GM12874 (cell line): ENCODE results near the gene BCL2L1.

Source experiments
- TF ChIP-seq, protein P1 (sequence below): IDR thresholded peaks from 2 replicates; pipeline ENCODE4 v1.5.1; 2011; ENCODE audit warnings: low read depth, mild to moderate bottlenecking, control low read depth, low read length, moderate library complexity; ENCODE audit not compliant: insufficient read depth

The BCL2L1 gene

GRCh38 chr20:31678389-31679356, 44.0 kb downstream of the BCL2L1 start:
- TF ChIP-seq, protein P1, sequence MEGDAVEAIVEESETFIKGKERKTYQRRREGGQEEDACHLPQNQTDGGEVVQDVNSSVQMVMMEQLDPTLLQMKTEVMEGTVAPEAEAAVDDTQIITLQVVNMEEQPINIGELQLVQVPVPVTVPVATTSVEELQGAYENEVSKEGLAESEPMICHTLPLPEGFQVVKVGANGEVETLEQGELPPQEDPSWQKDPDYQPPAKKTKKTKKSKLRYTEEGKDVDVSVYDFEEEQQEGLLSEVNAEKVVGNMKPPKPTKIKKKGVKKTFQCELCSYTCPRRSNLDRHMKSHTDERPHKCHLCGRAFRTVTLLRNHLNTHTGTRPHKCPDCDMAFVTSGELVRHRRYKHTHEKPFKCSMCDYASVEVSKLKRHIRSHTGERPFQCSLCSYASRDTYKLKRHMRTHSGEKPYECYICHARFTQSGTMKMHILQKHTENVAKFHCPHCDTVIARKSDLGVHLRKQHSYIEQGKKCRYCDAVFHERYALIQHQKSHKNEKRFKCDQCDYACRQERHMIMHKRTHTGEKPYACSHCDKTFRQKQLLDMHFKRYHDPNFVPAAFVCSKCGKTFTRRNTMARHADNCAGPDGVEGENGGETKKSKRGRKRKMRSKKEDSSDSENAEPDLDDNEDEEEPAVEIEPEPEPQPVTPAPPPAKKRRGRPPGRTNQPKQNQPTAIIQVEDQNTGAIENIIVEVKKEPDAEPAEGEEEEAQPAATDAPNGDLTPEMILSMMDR = no peak

DNA sequence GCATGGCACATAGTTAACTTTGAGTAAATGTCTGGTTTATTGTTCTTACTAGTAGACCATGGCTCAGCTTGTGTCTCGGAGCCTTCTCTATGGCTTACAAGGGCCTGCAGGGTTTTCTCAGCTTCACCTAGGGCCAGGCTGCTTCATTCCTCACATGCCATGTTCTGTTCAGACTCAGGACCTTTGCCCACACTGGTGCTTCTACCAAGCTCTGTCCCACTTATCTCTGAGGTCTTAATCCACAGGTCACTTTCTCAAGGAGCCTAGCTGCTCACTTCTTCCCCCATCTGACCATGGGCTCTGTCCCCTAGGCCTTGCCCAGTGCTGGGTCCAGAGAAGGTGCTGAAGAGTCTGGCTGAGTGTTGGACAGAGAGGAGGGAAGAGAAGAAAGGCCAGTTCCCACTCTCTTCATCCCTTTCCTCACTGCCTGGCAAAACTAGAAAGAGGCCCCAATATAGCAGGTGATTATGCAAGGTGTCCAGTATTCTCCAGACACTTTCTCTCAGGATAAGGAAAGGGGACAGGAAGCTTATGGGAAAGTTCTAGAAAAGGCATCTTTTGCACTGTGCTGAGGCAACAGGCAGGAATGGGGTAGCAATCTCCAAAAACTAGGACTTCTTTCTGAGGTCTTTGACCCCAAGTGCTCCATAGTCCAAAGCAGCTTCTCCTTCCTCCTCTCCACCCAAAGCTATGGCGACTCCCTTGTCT, 45.0 kb downstream of the BCL2L1 start:
- TF ChIP-seq, protein P1 = no peak

DNA sequence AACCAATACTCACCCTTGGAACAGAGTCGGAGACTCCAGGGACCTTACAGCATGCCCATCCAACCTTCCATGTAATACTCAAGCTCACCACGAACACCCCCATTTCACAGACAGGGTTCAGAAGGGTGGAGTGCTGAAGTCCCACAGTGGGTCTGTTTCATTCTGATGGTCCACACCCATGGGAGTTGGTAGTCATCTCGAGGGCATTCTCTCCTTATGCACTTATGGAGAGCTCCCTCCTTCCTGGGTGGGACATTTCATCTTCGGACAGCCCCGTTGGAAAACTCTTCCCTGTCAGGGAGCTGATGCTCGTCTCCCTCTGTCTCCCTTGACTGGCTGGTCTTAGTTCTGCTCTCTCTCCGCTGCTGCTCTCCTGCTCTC, 46.1 kb downstream of the BCL2L1 start:
- TF ChIP-seq, protein P1 = no peak

- TF ChIP-seq, protein P1 = no peak
Measured at GRCh38 chr20:31675828-31676608, 46.6 kb downstream of the BCL2L1 start.

- TF ChIP-seq, protein P1 = no peak
Measured at GRCh38 chr20:31674895-31675827, 47.5 kb downstream of the BCL2L1 start.

- TF ChIP-seq, protein P1 = no peak
Measured at GRCh38 chr20:31673943-31674463, 48.7 kb downstream of the BCL2L1 start.
